SK-MEL-5 (cell line): ENCODE data around the gene RBM38. TPM values are rescaled to one million over a fixed set of nuclear protein-coding genes. Genes with fewer than 3 reads are reported as not detected.

Source experiments
- DNase-seq: peaks from one replicate; pipeline ENCODE4 v3.0.0-alpha.2; 2016; ENCODE audit warnings: low read depth, low spot score
- in situ Hi-C: cut with HindIII; loops from 2 replicates; pipeline ENCODE4 v1.10.0; 2016; ENCODE audit warnings: low sequenced_read_pairs, high pct_unique_total_duplicates, low pct_unique_long_range_greater_than_20kb
- total RNA-seq: library from RNA; depleted of rRNA; stranded (reverse); fragments of >200 nt; shearing (Covaris generic); gene quantifications from 2 replicates; pipeline ENCODE4 v1.2.3, GENCODE V29; 2014

RBM38 gene
- total RNA-seq, 1 experiment from 2014 or later: 13.7 TPM

- in situ Hi-C loops: no loop called here
Observed at GRCh38 chr20:57437672-57438330, 46.6 kb downstream of the RBM38 start.

GRCh38 chr20:57438552-57438951 is 47.4 kb downstream of the RBM38 start:
- in situ Hi-C loops: no loop called here
- no peak for DNase-seq

More at GRCh38 chr20:57437672-57438330, 46.6 kb downstream of the RBM38 start:
- no peak for DNase-seq

DNA sequence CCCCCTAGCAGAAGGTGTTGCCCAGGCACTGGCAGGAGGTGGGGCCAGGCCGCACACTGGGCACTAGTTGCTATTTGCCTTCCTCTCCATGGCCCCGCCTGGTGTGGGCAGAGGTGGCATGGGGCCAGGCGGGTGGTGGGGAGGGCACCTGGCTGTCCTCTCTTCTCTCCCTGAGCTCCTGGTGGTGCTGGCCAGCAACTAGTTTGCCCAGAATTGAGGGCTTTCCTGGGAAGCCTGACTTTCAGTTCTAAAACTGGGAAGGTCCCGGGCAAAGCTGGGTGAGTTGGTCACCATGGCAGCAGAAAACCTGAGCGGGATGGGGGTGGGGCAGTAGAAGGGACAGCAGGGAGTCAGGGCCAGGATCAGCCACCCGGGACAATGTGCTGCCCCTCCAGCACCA is 48.2 kb downstream of the RBM38 start:
- in situ Hi-C loops: no loop called here
- DNase-seq: no peak

GRCh38 chr20:57439993-57440392 is 48.8 kb downstream of the RBM38 start:
- DNase-seq: no peak
- in situ Hi-C loops: no loop called here

DNA sequence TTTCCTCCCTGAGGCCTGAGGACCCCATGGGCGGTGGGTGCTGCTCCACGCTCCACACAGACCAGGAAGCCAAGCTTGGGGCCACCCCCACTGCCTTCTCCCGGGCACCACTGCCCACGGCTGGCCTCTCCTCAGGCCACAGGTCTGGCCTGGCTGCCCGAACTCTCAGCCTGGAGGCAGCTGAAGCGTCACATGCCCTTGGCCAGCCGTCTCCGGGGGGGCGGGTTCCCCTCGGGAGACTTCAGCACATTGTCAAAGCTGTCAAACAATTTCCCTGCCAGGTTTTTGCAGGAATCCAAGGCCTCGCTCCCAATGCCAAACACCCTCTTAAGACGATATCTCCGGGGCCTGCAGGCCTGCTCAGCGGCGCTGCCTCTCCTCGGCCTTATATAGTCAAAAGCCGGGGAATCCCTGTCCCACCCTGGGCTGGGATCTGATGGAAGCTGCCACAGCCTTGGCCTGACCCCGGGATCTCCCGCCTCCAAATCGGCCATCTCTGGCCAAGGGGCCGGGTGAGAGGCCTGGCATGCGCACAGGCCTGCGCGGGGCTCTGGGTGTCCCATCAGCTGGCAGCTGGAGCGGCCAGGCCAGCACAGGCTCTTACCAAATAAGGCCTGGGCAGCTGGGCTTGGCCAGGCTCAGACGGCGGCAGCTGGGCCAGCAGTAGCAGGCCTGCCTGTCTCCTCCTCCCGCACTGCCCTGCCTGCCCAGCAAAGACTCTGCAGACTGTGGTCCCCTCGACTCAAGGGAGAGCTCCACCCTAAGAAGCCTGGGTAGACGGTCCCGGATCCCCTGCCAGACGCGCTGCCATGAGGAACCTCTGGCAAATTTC is 49.7 kb downstream of the RBM38 start:
- in situ Hi-C loops: no loop called here
- DNase-seq: no peak

DNA sequence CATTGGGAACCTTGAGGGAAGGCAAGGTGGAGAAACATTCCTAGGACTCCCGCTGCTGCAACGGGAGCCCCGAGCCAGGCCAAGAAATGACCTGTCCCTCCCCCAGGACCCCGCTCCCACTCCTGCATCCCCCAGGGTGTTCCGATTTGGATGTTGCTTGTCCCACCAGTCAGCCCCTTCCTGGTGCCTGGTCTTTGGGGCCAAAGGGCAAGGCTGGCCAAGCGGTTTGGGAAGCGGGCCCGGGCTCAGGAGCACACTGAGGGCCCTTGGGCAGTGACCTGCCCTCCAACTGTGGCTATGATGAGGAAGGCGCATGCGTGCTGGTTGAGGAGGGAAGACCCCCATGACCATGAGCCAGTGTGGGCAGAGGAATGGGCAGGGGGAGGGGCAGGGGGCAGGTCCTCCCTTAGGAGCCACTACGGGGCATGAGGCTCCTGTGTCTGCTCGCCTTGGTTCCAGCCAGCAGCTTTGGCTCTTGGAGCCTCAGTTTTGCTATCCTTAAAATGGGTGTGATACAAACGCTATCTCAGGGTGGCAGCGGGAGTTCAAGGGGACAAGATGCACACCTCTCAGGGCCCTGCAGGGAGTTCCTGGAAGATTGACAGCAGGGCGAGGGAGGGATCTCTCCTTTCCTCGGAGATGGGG is 50.4 kb downstream of the RBM38 start:
- DNase-seq: no peak
- in situ Hi-C loops: no loop called here

- no peak for DNase-seq
- in situ Hi-C loops: no loop called here
Observed at GRCh38 chr20:57442158-57442887, 51.1 kb downstream of the RBM38 start.

DNA sequence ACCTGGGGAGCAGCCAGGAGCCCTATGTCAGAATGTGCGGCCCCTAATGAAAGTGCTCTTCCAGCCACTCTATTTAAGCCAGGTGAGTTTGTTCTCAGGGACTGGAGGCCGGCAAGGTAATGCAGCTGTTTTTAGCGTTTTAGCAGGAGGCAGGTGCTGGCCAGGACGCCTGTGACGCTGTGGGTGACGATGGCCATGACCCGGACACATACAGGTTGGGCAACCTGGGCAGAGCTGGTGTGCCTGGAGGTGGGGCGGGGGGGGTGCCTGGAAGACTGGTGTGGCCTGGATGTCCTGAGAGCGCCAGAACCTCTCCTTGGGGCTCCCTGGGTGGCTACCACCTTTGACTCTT is 51.7 kb downstream of the RBM38 start:
- in situ Hi-C loops: no loop called here
- no peak for DNase-seq

GRCh38 chr20:57443349-57444265 is 52.4 kb downstream of the RBM38 start:
- no peak for DNase-seq
- in situ Hi-C loops: no loop called here

DNA sequence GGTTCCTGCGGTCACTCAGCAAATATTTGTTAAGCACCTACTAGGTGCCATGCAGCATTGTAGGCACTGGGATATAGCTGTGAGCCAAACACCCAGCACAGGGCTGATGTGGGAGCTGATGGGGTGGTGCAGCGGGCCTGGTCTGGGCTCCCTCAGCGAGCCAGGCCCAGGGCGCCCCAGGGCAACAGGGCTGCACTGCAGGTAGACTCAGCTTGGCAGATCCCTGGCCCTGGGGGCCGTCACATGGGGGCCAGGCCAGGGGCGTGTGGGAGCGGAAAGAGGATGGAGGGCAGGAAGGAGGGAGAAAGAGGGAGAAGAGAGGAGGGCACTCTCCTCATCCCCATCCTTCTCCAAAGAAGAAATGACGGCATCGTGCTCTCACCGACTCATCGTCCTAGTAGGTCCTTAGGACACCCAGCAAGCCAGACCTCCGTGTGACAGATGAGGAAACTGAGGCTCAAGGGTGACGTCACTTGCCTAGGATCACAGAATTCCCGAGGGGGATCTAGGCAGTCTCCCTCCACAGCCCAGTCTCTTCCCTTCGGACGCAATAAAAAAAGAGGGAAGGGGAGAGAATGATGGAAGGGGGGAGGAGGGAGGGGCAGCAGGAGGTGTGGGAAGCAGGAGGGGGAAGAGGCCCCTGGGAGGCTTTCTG is 53.3 kb downstream of the RBM38 start:
- no peak for DNase-seq
- in situ Hi-C loops: no loop called here

DNA sequence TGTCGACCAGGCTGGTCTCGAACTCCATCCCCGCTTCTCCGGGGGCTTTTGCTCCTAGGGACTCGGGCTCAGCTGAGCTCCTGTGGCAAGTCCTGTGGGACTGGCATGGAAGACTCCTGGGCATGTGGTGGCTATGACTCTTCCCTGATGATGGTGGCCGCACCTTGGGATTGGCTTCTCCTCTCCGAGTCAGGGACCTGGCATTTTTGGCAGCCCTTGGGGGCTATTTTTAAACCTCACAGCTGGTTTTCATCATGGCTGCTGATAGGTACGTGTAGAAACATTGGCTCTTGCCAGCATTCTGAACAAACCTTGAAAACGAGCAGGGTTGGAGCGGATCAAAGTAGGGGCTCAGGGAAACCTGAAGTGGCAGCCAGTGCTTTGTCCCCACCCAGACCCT is 54.1 kb downstream of the RBM38 start:
- DNase-seq: no peak

DNA sequence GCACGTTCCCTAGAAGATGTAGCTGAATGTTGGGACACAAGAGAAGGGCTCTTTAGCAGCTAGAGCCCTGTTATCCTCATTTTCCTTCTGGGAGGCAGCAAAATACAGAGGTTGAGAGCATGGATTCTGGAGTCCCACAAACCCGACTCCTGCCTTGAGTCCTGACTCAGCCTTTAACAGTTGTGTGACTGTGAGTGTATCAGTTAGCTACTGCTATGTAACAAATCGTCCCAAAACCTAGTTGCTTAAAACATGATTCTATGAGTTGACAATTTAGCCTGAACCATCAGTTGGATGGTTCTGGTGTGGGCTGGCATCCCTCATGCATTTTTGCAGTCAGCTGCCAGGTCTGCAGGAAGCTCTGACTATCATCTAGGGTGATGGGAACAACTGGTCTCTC is 54.6 kb downstream of the RBM38 start:
- in situ Hi-C loops: no loop called here
- no peak for DNase-seq

More for the DNA sequence above, 54.1 kb downstream of the RBM38 start:
- in situ Hi-C loops: no loop called here

DNA sequence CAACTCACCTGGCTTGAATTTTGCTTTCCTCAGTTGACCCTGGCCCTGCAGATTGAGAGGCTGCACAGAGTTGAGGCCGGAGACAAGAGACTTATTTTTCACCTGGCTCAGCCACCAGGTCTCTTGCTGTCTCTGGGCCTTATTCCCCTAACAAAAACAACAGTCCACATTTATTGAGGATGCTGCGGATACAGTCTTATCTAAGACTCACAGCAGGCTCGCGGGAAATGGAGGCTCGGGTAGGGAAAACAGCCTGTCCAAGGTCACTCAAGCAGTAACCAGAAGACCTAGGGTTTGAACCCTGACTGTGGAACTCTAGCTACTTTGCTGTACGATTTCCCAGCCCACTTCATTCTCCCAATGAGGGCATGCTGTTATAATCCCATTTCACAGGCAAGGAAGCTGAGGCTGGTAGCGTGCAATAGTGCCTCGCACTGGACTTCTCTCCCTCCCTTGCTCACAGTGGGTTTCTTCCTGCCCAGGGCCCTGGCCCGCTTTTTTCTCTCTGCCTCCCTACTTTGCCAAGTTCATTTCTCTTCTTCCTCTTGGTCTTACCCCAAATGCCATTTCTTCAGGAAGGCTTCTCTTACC is 57.7 kb downstream of the RBM38 start:
- DNase-seq: no peak
- in situ Hi-C loops: no loop called here

DNA sequence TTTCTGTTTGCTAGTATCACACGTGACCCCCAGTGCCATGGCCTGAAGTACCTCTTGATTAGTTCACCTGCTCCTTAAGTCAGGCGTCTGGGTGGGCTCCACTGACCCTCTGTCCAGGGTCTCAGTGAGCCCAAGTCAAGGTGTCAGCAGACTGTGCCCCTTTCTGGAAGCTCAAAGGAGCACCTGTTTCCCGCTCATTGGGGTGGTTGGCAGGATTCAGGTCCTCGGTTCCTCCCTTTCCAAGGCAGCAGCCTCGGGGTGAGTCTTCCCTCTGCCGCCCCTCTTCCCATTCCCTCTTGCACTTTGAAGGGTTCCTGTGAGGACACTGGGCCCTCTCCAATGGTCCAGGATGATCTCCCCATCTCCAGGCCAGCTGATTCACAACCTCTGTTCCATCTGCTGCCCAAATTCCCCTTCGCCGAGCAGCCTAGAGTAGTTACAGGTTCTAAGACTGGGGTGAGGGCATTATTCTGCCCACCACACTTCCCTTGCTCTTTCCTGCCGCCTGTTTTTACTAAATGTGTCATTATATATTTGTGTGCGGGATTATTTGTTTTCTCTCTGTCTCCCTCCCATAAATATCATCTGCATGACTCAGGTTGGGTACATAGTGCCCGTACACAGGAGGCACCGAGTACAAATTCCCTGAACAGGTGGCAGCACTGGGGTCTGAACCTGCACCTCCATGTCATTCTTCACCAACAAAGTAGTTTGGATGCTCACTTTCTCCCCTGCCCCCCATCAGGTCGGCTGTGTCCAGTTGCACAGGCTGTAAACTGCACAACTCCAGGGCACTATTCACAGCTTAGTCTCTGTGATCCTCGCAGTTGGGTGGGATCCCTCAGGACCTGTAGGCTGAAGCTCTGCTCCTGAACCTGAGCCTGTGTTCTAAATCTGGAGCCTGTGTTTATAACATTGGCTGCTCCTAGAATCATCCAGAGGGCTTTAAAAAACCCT is 58.5 kb downstream of the RBM38 start:
- in situ Hi-C loops: no loop called here
- DNase-seq: no peak

GRCh38 chr20:57450419-57450818 is 59.2 kb downstream of the RBM38 start:
- in situ Hi-C loops: no loop called here
- no peak for DNase-seq
